ENCODE results near the gene PGLYRP4. TPM values are rescaled to one million over a fixed set of nuclear protein-coding genes. Genes with fewer than 3 reads are reported as not detected.

Gene PGLYRP4
- polyA plus RNA-seq, 2 donors, result 3.1 to 3.3 TPM

Other genes starting within 250 kb of the PGLYRP4 start
- 100 to 1,000 TPM; 104 to 135 TPM for gene SPRR2F, start 235.3 kb downstream of the PGLYRP4 start, polyA plus RNA-seq
- gene SPRR2G, start 198.0 kb downstream of the PGLYRP4 start, polyA plus RNA-seq, result 1 to 10 TPM in 1 of 2 donors, under 1 TPM in 1; 0.49 to 2.0 TPM
- gene LELP1, start 145.4 kb downstream of the PGLYRP4 start, polyA plus RNA-seq, result not detected
- not detected for gene PRR9, start 131.3 kb downstream of the PGLYRP4 start, polyA plus RNA-seq
- gene LORICRIN, start 89.2 kb downstream of the PGLYRP4 start, polyA plus RNA-seq, result under 1 TPM in 1 of 2 donors, not detected in 1; 0.28 TPM
- gene PGLYRP3, start 35.9 kb downstream of the PGLYRP4 start, polyA plus RNA-seq, result 10 to 100 TPM in 1 of 2 donors, 1 to 10 TPM in 1; 9.9 to 21.5 TPM
- gene S100A9, start 9.0 kb upstream of the PGLYRP4 start, polyA plus RNA-seq, result over 10,000 TPM; 47,233 to 60,368 TPM
- 100 to 1,000 TPM in 1 of 2 donors, 10 to 100 TPM in 1; 67.2 to 222 TPM for gene S100A12, start 26.8 kb upstream of the PGLYRP4 start, polyA plus RNA-seq
- over 10,000 TPM; 44,360 to 65,887 TPM for gene S100A8, start 42.2 kb upstream of the PGLYRP4 start, polyA plus RNA-seq
- 1 to 10 TPM in 1 of 2 donors, under 1 TPM in 1; 0.02 to 1.3 TPM for gene S100A7A, start 67.7 kb upstream of the PGLYRP4 start, polyA plus RNA-seq
- 100 to 1,000 TPM; 115 to 689 TPM for gene S100A7, start 111.8 kb upstream of the PGLYRP4 start, polyA plus RNA-seq
- gene S100A6, start 187.2 kb upstream of the PGLYRP4 start, polyA plus RNA-seq, result 1,000 to 10,000 TPM in 1 of 2 donors, 100 to 1,000 TPM in 1; 936 to 2,978 TPM
- gene S100A5, start 192.1 kb upstream of the PGLYRP4 start, polyA plus RNA-seq, result under 1 TPM in 1 of 2 donors, not detected in 1; 0.11 TPM
- 100 to 1,000 TPM; 145 to 249 TPM for gene S100A4, start 197.0 kb upstream of the PGLYRP4 start, polyA plus RNA-seq
- 10 to 100 TPM; 10.2 to 27.5 TPM for gene S100A3, start 200.4 kb upstream of the PGLYRP4 start, polyA plus RNA-seq
- gene S100A2, start 217.0 kb upstream of the PGLYRP4 start, polyA plus RNA-seq, result 1,000 to 10,000 TPM; 2,831 to 3,591 TPM

All from esophagus (tissue), 2 donors.